Hematopoietic multipotent progenitor cell treated with erythropoietin and hydrocortisone succinate and interleukin-3 and kit ligand, for 6 days (in vitro differentiated cells): ENCODE measurements around the gene EPGN.
"Not testable (repeated sequence)": the region's sequence is repeated elsewhere in the genome, so short reads cannot be mapped to it uniquely, and the experiment has no call there.

Experiments
- DNase-seq: peaks from one replicate; pipeline ENCODE4 v3.0.0-alpha.2; 2015

Gene EPGN

DNA sequence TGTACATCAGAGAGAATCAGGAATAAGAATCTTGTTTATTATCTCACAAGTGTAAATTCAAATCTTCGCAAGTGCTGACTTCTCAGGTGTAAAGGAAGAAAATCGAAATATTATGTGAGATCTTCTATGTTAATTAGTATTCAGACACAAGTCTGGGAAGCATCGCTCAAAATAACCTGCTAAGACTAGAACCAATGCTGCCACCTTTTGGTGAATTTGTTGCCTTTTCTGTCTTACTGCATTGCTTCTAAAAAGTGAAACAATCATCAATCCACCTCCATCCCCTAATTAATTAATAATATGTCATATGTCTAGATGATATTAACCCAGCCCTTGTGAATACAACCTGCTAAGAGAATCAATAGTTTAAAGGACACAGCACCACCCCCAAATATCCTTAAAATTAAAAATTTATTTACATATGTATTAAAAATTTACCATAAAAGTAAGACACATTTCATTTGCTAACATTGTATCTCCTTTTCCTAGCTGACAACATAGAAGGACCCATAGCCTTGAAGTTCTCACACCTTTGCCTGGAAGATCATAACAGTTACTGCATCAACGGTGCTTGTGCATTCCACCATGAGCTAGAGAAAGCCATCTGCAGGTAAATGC is 3.5 kb downstream of the EPGN start:
- DNase-seq, result peak; percentile 92

DNA sequence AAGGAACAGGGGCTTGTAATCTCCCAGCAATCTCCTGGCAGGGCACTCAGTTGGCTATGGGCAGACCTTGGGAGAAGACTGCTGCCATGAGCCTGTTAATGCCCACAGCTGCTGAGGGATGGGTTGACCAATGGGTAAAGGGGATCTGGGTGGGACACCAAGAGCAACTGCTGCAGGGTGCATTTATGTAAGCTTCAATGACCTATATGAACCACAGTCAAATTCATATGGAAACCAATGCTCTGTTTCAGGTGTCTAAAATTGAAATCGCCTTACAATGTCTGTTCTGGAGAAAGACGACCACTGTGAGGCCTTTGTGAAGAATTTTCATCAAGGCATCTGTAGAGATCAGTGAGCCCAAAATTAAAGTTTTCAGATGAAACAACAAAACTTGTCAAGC is 6.1 kb downstream of the EPGN start:
- DNase-seq, result no peak

DNA sequence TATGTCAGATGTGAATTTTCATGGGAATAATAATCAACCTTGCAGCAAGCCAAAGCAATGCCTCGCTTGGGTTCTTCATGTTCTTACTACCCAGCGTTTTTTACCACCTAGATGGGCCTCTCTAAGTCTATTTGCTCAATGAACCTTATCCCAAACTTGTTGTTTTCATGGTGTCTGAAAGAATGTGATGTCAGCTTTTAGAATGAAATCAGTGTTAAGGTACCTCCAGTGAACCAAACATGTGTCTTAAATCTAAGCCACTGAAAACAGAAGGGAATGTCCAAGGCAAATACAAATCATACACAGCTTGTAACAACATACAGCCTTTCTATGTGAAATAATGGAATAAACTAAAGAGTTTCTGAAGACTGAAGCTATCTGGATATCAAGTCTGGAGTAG is 6.7 kb downstream of the EPGN start:
- DNase-seq, result no peak

DNA sequence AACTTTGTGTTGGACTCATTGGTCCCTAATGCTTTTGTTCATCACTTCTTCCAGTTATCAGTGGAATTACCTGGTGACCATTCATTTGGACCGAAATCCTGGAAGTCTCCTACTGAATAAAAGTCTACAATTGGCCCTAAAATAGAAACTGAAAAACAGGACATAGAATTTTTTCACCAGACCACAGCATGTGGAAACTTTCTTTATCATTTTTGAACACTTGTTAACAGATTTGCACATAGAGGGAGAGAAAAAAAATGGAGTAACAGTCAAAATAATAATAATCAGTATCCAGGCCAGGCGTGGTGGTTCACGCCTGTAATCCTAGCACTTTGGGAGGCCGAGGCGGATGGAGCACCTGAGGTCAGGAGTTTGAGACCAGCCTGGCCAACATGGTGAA is 7.1 kb downstream of the EPGN start:
- DNase-seq, result peak; percentile 65

DNA sequence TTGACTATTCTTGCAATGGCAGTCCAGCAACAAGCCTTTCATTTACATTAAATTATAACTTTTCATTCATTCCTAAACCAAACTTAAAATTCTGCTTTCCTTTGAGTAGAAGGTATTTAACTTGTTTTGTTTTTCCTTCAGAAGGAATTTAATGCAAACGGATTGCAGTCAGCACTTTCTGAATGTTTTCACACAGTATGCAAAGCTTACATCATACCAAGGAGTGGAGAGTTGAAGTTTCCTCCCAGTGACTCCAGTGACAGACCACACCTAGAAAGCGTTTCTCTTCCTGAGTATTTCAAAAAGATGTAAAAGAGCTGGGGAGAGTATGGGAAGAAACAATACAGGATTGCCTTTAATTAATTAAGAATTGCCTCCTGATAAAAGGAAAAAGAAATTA is 8.1 kb downstream of the EPGN start:
- peak; percentile 43 for DNase-seq

DNA sequence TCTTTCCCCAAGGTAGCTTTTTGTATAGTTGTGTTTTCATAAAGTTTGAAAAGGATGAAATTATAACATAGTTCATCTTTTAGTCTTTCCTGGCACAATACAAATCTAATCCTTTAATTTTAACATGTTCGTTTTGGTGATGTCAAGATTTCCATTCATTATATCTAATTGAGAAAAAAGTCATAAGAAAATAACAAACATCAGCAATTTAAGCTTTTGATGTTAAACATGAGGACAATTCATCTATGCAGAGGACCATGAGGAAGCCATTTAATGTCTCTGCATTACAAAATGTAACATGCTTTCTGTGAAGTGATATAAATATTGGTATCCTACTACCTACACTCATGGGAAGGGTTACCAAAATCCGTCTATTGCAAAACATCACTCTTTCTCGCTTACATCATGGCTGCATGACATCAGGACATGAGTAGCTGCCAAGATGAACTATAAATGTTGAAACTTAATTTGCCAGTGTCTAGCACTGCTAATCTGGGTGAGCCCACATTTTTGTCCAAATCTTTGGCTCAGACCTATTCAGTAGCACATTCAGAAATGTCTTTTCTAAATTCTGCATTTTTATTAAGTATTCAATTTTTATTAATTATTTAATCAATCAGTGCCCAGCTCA is 9.5 kb downstream of the EPGN start:
- no peak for DNase-seq

DNA sequence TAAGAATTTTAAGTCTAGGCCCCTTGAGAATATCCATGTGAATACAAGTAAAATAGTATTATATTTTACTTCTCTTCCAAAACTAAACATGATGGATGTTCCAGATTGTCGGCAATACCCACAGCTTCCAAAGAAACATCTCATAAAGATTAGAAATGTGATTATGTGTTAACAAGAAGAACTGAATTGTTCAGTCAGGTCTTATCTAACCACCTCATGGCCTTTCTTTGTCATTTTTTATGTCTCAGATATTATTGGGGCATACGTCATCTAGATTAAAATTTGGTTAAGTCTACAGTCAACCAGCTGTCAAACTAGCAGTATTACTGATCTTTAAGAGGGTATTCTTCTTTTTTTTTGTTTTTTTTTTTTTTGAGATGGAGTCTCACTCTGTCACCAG is 10.0 kb downstream of the EPGN start:
- DNase-seq, result no peak

DNA sequence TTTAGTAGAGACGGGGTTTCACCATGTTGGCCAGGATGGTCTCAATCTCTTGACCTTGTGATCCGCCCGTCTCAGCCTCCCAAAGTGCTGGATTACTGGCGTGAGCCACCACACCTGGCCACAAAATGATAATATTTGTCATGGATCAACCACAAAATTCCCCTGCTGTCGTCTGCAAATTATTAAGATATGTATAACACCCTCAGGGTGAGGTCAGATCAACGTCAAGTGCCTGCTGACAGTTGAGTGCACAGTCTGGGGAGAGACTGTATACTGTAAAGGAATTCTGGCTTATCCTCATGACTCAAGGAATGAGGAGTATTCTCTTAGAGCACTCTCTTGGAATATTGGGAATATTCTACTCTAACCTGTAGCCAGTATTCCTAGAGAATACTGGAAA is 11.2 kb downstream of the EPGN start:
- DNase-seq, result no peak

DNA sequence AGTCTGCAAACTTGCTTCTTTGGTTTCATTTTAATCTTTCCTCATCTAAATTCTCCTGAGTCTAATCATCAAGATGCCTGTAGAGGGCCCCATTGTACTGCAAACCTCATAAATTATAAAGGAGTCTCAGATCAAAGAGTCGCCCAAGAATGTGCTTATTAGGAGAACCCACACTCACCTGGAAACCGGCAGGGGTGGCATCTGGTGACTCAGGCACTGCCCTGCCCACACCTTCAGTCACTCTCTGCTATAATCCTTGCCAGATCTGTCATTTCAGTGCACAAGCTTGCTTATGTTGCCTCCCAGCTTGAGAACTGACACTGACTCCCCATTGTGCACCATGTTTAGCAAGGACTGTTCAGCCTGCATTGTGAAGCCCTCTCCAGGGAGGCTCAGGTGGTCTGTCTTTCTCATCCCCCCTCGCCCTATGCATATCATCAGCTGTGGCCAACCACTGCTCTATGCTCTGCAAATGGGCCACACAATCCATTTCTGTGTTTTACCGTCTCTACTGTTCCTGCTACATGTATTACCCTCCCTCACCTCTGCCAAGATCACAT is 12.4 kb downstream of the EPGN start:
- peak; percentile 93 for DNase-seq

DNA sequence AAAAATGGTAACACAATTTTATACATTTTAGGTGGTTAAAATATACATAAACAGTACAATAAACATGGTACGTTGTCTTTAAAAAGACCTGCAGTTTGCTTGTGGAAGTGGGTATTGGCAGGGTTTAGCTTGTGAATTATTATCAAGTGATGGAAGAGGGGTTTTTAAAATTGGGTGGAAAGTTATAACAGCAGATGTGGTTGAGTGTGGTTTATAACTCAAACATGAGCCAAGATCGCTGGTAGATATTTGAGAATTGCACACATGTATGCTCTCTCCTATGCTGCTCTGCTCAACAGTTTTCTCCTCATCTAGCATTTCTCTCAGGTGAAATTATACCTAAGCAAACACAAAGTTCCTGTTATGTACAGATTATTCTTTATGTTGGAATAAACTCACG is 14.0 kb downstream of the EPGN start:
- DNase-seq, result peak; percentile 76

DNA sequence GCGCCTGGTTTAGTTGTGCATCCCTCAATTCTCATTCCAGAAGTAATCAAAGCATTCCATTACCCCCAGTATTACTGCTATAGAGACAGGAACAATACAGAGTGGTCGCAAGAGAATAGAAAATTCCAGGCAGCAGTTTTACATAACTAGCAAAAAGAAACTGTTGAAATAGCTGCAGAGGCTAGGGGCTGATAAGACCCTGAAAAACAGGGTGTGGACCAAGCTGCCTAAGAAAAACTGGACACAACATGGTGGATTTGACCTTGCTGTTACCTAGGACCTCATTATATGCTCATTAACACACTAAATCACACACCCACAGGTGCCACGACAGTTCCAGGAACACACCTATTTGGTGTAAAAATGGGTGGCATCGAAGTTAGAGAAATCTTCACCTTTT is 15.4 kb downstream of the EPGN start:
- DNase-seq, result peak; percentile 56

DNA sequence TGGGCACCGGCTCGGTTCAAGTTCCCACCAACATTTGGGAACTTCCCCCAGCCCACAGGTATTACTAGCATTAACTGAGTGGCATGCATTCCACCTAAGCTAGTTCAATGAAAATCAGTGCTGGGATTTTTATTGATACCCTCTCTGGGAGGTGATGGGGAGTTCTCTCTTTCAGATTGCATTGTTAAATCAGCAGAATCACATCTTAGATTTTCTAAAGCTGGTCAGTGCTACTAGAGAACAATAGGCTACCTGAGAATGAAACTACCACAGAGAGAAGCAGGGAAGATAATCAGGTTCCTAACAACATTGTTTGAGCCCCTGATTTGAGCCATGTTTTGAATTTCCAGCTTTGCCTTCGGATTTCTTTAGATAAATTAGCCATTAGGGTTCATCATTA is 16.0 kb downstream of the EPGN start:
- no peak for DNase-seq

DNA sequence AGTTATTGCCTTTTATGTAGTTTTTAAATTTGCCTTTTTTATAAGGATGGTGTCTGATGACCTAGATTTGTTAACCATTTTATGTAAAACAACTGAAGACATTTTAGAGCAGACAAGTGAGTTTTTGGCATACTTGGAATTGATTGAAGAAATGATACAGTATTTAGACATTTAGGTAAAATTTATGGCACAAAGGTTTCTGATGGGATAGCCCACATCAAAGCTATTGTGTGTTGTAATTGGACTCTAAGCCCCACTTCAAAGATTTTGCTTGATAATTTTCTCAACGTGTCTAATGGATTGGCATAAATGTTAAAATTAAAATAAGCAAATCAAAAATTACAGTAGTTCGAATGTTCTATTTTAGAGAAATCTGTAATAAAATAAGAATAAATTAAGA is 17.6 kb downstream of the EPGN start:
- no peak for DNase-seq

DNA sequence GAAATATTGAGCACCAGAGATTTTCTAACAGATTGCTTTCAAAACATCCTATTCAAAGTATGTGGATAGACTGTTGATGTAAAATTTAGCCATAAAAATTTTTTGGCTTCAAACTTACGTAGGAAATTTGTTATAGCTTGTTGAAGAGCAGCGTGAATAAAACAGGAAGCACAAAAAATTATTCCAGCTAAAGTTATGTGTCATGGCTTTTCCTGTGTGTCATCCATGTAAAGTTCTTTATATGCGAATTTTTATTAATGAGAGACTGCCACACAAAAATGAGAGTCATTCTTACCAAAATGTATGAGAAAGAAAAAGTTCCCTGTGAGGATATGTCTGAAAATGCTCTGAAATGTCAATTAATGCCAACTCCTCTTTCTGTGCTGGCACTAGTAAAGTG is 19.5 kb downstream of the EPGN start:
- no peak for DNase-seq

DNA sequence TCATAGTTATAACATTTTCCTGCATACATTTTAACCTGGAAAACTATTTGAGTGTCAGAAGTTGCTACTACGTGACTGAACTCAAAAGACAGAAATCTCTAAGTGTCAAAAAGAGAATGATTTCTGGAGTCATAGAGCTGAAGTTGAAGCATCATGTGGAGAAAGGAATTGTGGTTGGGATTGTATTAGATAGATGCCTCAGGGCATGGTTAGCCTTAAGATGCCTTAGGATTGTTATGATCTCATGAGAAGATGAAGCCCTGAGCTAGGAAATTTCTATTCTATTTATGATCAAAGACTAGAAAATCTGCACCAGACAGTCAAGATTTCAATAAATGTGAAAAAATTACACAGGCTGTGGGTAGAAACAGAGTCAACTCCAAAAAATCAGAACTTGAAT is 20.2 kb downstream of the EPGN start:
- no peak for DNase-seq

DNA sequence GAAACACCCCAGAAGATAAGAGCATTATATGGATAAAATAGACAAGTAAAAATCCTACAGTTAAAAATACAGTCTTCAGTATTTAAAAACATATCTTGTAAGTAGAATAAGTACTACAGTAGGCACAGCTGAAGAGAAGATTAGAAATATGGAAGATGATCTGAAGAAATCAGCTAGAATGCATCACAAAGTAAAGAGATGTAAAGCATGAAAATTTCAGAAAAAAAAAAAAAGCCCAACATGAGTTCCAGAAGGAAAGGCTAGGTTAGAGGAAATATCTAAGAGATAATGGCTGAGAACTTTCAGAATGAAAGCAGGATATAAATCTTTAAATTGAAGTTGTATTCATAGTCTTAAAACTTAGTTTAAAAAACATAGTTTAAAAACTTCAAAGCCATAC is 21.0 kb downstream of the EPGN start:
- DNase-seq, result peak; percentile 56

DNA sequence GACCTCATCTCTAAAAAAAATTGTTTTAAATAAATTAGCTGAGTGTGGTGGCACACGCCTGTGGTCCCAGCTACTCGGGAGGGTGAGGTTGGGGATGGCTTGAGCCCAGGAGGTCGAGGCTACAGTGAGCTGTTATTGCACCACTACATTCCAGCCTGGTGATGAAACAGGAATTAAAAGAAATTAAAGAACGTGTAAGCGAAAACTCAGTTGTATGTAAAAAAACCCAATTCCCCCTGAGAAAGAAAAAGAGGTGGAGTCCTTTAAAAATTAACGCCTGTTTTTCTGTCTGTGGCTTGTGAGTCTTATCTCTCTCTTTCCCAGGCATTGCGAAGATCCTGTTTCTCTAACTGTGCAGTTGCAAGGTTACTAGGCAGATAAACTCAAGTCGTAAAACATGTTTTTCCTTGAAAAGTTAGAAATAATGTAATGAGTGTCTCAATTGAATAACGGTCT is 22.1 kb downstream of the EPGN start:
- peak; percentile 94 for DNase-seq

DNA sequence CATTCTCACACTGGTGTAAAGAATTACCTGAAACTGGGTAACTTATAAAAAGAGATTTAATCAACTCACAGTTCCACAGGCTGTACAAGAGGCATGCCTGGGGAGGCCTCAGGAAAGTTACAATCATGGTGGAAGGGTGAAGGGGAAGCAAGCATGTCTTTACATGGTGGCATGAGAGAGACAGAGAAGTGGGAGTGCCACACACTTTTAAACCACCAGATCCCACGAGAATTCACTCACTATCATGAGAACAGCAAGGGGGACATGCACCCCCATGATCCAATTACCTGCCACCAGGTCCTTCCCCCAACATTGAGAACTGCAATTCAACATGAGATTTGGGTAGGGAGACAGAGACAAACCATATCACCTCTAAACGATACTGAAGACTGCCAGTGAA is 23.0 kb downstream of the EPGN start:
- DNase-seq, result peak; percentile 56

DNA sequence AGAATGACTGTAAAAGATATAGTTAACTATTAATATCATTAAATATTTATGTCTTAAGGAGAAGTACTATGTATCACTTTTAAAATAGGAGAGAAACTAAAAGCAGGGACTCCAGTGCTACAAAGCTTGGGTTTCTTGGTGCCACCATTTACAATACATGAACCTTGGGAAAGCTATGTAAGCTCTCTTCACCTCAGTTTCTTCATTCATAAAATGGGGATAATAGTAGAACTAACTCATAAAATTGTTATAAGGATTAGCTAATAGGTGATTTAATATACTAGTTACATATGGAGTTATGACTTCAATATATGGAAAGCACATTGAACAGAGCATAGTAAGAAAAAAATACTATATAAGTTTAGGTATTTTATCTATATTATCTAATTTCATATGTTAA is 23.7 kb downstream of the EPGN start:
- no peak for DNase-seq

DNA sequence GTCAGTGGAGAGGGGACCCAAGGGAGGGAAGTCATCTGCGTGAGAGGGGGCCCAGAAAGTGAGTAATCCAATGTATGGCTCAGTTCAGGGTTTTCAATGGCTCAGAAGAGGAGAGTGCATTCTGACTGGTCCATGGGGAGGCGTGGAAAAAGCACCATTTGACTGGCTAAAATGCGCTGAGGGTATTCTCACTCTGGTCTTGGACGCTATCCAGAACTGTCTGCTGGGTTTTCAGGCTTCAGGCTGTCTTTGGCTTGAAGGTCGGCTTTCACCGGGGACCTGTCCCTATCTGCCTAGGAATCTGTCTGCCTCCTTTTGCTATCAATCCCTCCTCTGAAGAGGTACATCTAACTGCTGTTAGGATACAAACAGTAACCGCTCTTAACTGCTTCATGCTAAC is 26.4 kb downstream of the EPGN start:
- DNase-seq, result no peak

DNA sequence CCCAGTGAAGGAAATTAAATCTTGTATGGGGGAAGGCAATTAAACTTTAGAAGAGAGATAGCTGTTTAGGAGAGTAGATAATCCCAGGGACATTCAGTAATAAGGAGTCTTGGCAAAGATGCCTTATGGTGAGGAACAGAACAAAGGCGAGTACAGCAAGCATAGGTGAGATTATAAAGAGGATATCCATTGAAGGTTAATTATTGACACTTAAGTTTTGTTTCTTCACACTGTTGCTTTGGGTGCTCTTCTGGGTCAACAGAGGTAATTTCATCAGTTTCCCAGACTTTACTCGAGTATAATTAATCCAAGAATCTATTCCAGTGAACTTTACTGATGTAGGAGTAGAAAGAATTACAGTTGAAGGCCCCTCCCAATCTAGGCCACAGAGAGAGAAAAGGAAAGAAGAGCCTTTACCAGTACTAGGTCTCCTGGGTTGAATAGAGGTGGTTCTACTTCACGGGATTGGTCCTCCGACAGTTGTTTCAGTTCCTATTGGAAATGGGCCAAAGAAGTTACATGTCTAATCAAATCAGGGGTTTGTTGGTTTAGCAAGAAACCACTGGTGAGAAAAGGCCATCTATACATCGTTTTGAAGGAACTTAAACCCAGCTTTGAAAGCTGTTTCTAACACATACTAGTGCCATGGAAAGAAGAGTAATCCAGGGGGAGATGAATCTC is 27.2 kb downstream of the EPGN start:
- DNase-seq, result peak; percentile 75

DNA sequence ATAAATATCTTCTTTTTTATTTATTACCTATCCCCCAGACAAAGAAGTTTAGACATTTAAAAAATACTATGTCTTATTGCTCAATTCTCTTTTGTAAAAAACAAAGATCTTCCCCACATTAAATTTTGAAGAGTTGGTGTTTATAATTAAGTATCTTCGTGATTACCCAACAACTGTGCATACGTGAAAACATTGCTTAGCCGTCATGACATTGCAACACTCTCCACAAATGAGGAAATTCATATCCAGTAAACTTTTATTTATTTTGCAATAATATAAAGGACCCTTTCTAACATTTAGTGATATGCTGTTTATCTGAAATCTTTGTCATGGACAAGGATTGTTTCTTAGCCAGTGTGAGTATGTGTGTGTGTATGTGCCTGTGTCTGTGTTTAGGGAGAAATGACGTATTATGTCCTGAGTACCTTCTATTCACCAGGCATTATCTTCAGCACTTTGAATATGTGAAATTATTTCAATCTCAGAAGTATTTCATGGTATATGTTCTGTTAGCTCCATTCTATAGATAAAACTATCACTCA is 30.6 kb downstream of the EPGN start:
- peak; percentile 75 for DNase-seq

DNA sequence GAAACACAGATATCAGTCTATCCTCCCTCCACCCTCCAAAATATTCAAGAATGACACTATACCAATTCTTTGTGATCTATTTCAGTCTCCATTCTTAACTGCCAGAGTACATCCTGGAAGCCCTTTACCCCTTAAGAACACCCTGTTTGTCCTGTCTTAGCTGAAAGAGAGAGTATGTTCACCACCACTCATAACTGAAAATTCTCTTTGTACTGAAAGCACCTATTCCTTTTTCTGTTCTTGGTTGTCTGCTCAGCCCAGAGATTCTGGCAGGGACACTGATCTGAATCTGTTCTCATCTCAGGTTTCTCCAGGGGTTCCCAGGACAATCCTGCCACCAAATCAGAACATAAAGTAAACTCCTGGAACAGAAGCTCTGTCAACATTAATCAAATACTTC is 31.2 kb downstream of the EPGN start:
- DNase-seq, result no peak

DNA sequence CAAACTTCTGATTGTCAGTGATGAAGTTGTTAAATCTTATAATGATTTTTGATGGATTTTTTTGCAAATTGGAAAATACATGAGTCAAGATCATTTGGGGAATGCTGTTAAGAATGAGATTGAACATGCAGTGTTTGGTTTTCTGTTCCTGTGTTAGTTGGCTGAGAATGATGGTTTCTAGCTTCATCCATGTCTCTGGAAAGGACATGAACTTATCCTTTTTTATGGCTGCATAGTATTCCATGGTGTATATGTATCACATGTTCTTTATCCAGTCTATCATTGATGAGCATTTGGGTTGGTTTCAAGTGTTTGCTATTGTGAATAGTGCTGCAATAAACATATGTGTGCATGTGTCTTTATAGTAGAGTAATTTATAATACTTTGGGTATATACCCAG is 32.2 kb downstream of the EPGN start:
- not testable (repeated sequence) for DNase-seq
